RWPE2 (cell line): ENCODE data around the gene LAPTM4A.

Source experiments
- ATAC-seq: fragments of 200-7000 bp; cut with Tn5 transposase; 3 replicates; pipeline ENCODE4 v1.9.1; 2021; ENCODE audit warnings: low read depth
- DNase-seq: peaks from one replicate; pipeline ENCODE4 v3.0.0-alpha.2; 2020; ENCODE audit warnings: low spot score
- H3K27ac ChIP-seq: fragments of 450-650 bp; 2 replicates; pipeline ENCODE4 v1.5.1; 2017; ENCODE audit warnings: mild to moderate bottlenecking; ENCODE audit not compliant: poor library complexity, severe bottlenecking
- H3K27me3 ChIP-seq: fragments of 250-450 bp; sonication (Bioruptor Pico); 2 replicates; pipeline ENCODE4 v1.5.1; 2021; ENCODE audit warnings: mild to moderate bottlenecking, moderate library complexity; ENCODE audit not compliant: insufficient read depth, poor library complexity, severe bottlenecking
- H3K36me3 ChIP-seq: fragments of 250-450 bp; sonication (Bioruptor Pico); 2 replicates; pipeline ENCODE4 v1.5.1; 2020; ENCODE audit warnings: low read depth, mild to moderate bottlenecking, moderate library complexity
- H3K4me1 ChIP-seq: fragments of 250-450 bp; sonication (Bioruptor Pico); 2 replicates; pipeline ENCODE4 v1.5.1; 2021; ENCODE audit warnings: mild to moderate bottlenecking, moderate library complexity; ENCODE audit not compliant: insufficient read depth, poor library complexity, severe bottlenecking
- H3K4me3 ChIP-seq: fragments of 250-450 bp; sonication (Bioruptor Pico); 2 replicates; pipeline ENCODE4 v1.5.1; 2021; ENCODE audit warnings: mild to moderate bottlenecking, moderate library complexity; ENCODE audit not compliant: severe bottlenecking
- H3K9me3 ChIP-seq: fragments of 250-450 bp; sonication (Bioruptor Pico); 2 replicates; pipeline ENCODE4 v1.5.1; 2021; ENCODE audit warnings: mild to moderate bottlenecking, moderate library complexity; ENCODE audit not compliant: severe bottlenecking
- CTCF ChIP-seq: fragments of 450-650 bp; IDR thresholded peaks from one replicate; pipeline ENCODE4 v1.5.1; 2017; ENCODE audit warnings: mild to moderate bottlenecking, moderate library complexity; ENCODE audit not compliant: poor library complexity, severe bottlenecking

Gene LAPTM4A

GRCh38 chr2:20013126-20013849 lies 38.1 kb downstream of the LAPTM4A start:
- Histone ChIP-seq H3K27me3 (no peaks in the 10 kb centered on the region), H3K4me3 (peak overlapping the region; percentile 54), H3K27ac (peak overlapping the region; percentile 29), H3K36me3 (no peaks in the 10 kb centered on the region), H3K9me3 (no peaks in the 10 kb centered on the region), H3K4me1 (peaks cover 15% of the 10 kb centered on the region)
- DNase-seq (no peak), ATAC-seq (no peak)
- TF ChIP-seq CTCF, result no peak

GRCh38 chr2:20012282-20013125 lies 38.9 kb downstream of the LAPTM4A start, which contains the start of gene MATN3:
TSS of gene MATN3 (minus strand) at chr2:20012668. CDS start at chr2:20012631, 37 bp downstream.
- peak within 1 kb of the TSS; percentile 54 for H3K4me3 ChIP-seq

GRCh38 chr2:20012032-20012281 lies 39.5 kb downstream of the LAPTM4A start:
- DNase-seq, result no peak
- peak overlapping the region; percentile 54 for H3K4me3 ChIP-seq
- TF ChIP-seq CTCF, result no peak

More at GRCh38 chr2:20012282-20013125, 38.9 kb downstream of the LAPTM4A start, which contains the start of gene MATN3:
- no peak for TF ChIP-seq CTCF
- Histone ChIP-seq H3K36me3 (no peaks in the 10 kb centered on the region), H3K27ac (peak within 1 kb of the TSS; percentile 29), H3K9me3 (no peaks in the 10 kb centered on the region), H3K4me1 (peaks cover 15% of the 10 kb centered on the region), H3K27me3 (no peaks in the 10 kb centered on the region)
- peak; percentile 72 for ATAC-seq
- no peak for DNase-seq

GRCh38 chr2:20011276-20012031 lies 40.0 kb downstream of the LAPTM4A start:
- no peak overlapping the region for H3K27ac ChIP-seq

More at GRCh38 chr2:20012032-20012281, 39.5 kb downstream of the LAPTM4A start:
- ATAC-seq, result peak; percentile 32
- Histone ChIP-seq H3K27me3 (no peaks in the 10 kb centered on the region), H3K36me3 (no peaks in the 10 kb centered on the region), H3K4me1 (peaks cover 15% of the 10 kb centered on the region), H3K27ac (peak overlapping the region; percentile 29), H3K9me3 (no peaks in the 10 kb centered on the region)

More at GRCh38 chr2:20011276-20012031, 40.0 kb downstream of the LAPTM4A start:
- DNase-seq, result no peak
- H3K4me1 ChIP-seq, result peaks cover 10% of the 10 kb centered on the region
- ATAC-seq, result no peak
- H3K36me3 ChIP-seq, result no peaks in the 10 kb centered on the region
- no peak for TF ChIP-seq CTCF
- H3K27me3 ChIP-seq, result no peaks in the 10 kb centered on the region
- H3K4me3 ChIP-seq, result peak overlapping the region; percentile 54
- H3K9me3 ChIP-seq, result no peaks in the 10 kb centered on the region
